ENCODE measurements around the gene ARHGEF39.

Gene ARHGEF39

GRCh38 chr9:35664531-35665470 is at the start of gene ARHGEF39:
Gene ARHGEF39 (minus strand): TSS chr9:35665195. CDS start chr9:35665169, 26 bp downstream.
- ATAC-seq = peak; percentile 88
- Mint-ChIP-seq H3K9me3 (no peaks in the 10 kb centered on the region), H3K27me3 (peaks cover 2% of the 10 kb centered on the region), H3K27ac (peak within 1 kb of the TSS; percentile 72), H3K4me3 (peak within 1 kb of the TSS; percentile 81), H3K36me3 (ENCODE audit: low read depth) (peaks cover 24% of the 10 kb centered on the region), H3K4me1 (peaks cover 53% of the 10 kb centered on the region)
- DNase-seq = peak; percentile 84

- DNase-seq (no peak), ATAC-seq (no peak)
- H3K4me1 Mint-ChIP-seq = no peaks in the 10 kb centered on the region
- H3K9me3 Mint-ChIP-seq = no peaks in the 10 kb centered on the region
- no peak overlapping the region for H3K4me3 Mint-ChIP-seq
- no peaks in the 10 kb centered on the region for H3K27me3 Mint-ChIP-seq
- peaks cover 59% of the 10 kb centered on the region for H3K36me3 Mint-ChIP-seq (ENCODE audit: low read depth)
- H3K27ac Mint-ChIP-seq = no peak overlapping the region
These were observed 49.1 kb upstream of the ARHGEF39 start for GRCh38 chr9:35714123-35714522.

GRCh38 chr9:35713578-35713977 is 48.6 kb upstream of the ARHGEF39 start:
- Mint-ChIP-seq H3K27ac (peak overlapping the region; percentile 27), H3K4me3 (no peak overlapping the region), H3K9me3 (no peaks in the 10 kb centered on the region), H3K27me3 (no peaks in the 10 kb centered on the region), H3K36me3 (ENCODE audit: low read depth) (peaks cover 61% of the 10 kb centered on the region), H3K4me1 (no peaks in the 10 kb centered on the region)
- ATAC-seq (no peak), DNase-seq (no peak)

GRCh38 chr9:35712762-35713400 is 47.9 kb upstream of the ARHGEF39 start:
- ATAC-seq (no peak), DNase-seq (no peak)
- H3K27ac Mint-ChIP-seq = no peak overlapping the region
- no peaks in the 10 kb centered on the region for H3K27me3 Mint-ChIP-seq
- H3K9me3 Mint-ChIP-seq = no peaks in the 10 kb centered on the region
- peaks cover 61% of the 10 kb centered on the region for H3K36me3 Mint-ChIP-seq (ENCODE audit: low read depth)
- H3K4me3 Mint-ChIP-seq = no peak overlapping the region
- no peaks in the 10 kb centered on the region for H3K4me1 Mint-ChIP-seq

- Mint-ChIP-seq H3K27ac (no peak overlapping the region), H3K9me3 (no peaks in the 10 kb centered on the region), H3K36me3 (ENCODE audit: low read depth) (peaks cover 64% of the 10 kb centered on the region), H3K27me3 (no peaks in the 10 kb centered on the region), H3K4me3 (no peak overlapping the region), H3K4me1 (no peaks in the 10 kb centered on the region)
- DNase-seq (no peak), ATAC-seq (no peak)
These were observed 46.8 kb upstream of the ARHGEF39 start for GRCh38 chr9:35711501-35712428.

GRCh38 chr9:35710818-35711500 is 46.0 kb upstream of the ARHGEF39 start:
- H3K4me1 Mint-ChIP-seq = no peaks in the 10 kb centered on the region
- H3K27me3 Mint-ChIP-seq = no peaks in the 10 kb centered on the region
- no peaks in the 10 kb centered on the region for H3K9me3 Mint-ChIP-seq
- H3K4me3 Mint-ChIP-seq = no peak overlapping the region
- DNase-seq = no peak
- no peak overlapping the region for H3K27ac Mint-ChIP-seq
- no peak for ATAC-seq
- peaks cover 64% of the 10 kb centered on the region for H3K36me3 Mint-ChIP-seq (ENCODE audit: low read depth)

- Mint-ChIP-seq H3K4me1 (no peaks in the 10 kb centered on the region), H3K27me3 (no peaks in the 10 kb centered on the region), H3K9me3 (no peaks in the 10 kb centered on the region), H3K36me3 (ENCODE audit: low read depth) (peaks cover 64% of the 10 kb centered on the region), H3K27ac (no peak overlapping the region), H3K4me3 (no peak overlapping the region)
- DNase-seq = no peak
- no peak for ATAC-seq
These were observed 43.2 kb upstream of the ARHGEF39 start for GRCh38 chr9:35708146-35708545.

GRCh38 chr9:35706951-35707350 is 42.0 kb upstream of the ARHGEF39 start:
- no peaks in the 10 kb centered on the region for H3K9me3 Mint-ChIP-seq
- H3K4me1 Mint-ChIP-seq = no peaks in the 10 kb centered on the region
- no peak for DNase-seq
- no peaks in the 10 kb centered on the region for H3K27me3 Mint-ChIP-seq
- no peak for ATAC-seq
- H3K4me3 Mint-ChIP-seq = no peak overlapping the region
- H3K27ac Mint-ChIP-seq = no peak overlapping the region
- H3K36me3 Mint-ChIP-seq (ENCODE audit: low read depth) = peaks cover 64% of the 10 kb centered on the region

- H3K4me3 Mint-ChIP-seq = no peak overlapping the region
- DNase-seq (no peak), ATAC-seq (peak; percentile 20)
- no peaks in the 10 kb centered on the region for H3K4me1 Mint-ChIP-seq
- no peak overlapping the region for H3K27ac Mint-ChIP-seq
- H3K27me3 Mint-ChIP-seq = no peaks in the 10 kb centered on the region
- H3K36me3 Mint-ChIP-seq (ENCODE audit: low read depth) = peaks cover 58% of the 10 kb centered on the region
- H3K9me3 Mint-ChIP-seq = no peaks in the 10 kb centered on the region
These were observed 40.9 kb upstream of the ARHGEF39 start for GRCh38 chr9:35705836-35706430.

- peaks cover 52% of the 10 kb centered on the region for H3K36me3 Mint-ChIP-seq (ENCODE audit: low read depth)
- H3K9me3 Mint-ChIP-seq = no peaks in the 10 kb centered on the region
- no peak overlapping the region for H3K4me3 Mint-ChIP-seq
- no peak for ATAC-seq
- no peak overlapping the region for H3K27ac Mint-ChIP-seq
- H3K4me1 Mint-ChIP-seq = no peaks in the 10 kb centered on the region
- H3K27me3 Mint-ChIP-seq = no peaks in the 10 kb centered on the region
- DNase-seq = no peak
These were observed 40.4 kb upstream of the ARHGEF39 start for GRCh38 chr9:35705372-35705771.

- H3K9me3 Mint-ChIP-seq = no peaks in the 10 kb centered on the region
- no peak overlapping the region for H3K4me3 Mint-ChIP-seq
- no peak overlapping the region for H3K27ac Mint-ChIP-seq
- ATAC-seq (no peak), DNase-seq (no peak)
- peaks cover 47% of the 10 kb centered on the region for H3K36me3 Mint-ChIP-seq (ENCODE audit: low read depth)
- H3K27me3 Mint-ChIP-seq = no peaks in the 10 kb centered on the region
- no peaks in the 10 kb centered on the region for H3K4me1 Mint-ChIP-seq
These were observed 39.1 kb upstream of the ARHGEF39 start for GRCh38 chr9:35703906-35704672.

- Mint-ChIP-seq H3K9me3 (no peaks in the 10 kb centered on the region), H3K4me1 (no peaks in the 10 kb centered on the region), H3K36me3 (ENCODE audit: low read depth) (peaks cover 41% of the 10 kb centered on the region), H3K27ac (no peak overlapping the region), H3K4me3 (no peak overlapping the region), H3K27me3 (no peaks in the 10 kb centered on the region)
- DNase-seq (no peak), ATAC-seq (no peak)
These were observed 37.7 kb upstream of the ARHGEF39 start for GRCh38 chr9:35702696-35703095.

- Mint-ChIP-seq H3K9me3 (no peaks in the 10 kb centered on the region), H3K27me3 (no peaks in the 10 kb centered on the region), H3K27ac (no peak overlapping the region), H3K4me1 (peaks cover 6% of the 10 kb centered on the region), H3K36me3 (ENCODE audit: low read depth) (peaks cover 40% of the 10 kb centered on the region), H3K4me3 (no peak overlapping the region)
- ATAC-seq (no peak), DNase-seq (no peak)
These were observed 35.9 kb upstream of the ARHGEF39 start for GRCh38 chr9:35700942-35701341.
